DMS53 treated with DMSO at 0.1 percent for 48 hours (cell line): ENCODE results near the gene PTK7.

Experiments
- DNase-seq: peaks from one replicate; lab custom pipeline; 2025; ENCODE audit not compliant: unreplicated experiment; lab: John Stamatoyannopoulos, UW

PTK7 gene

DNA sequence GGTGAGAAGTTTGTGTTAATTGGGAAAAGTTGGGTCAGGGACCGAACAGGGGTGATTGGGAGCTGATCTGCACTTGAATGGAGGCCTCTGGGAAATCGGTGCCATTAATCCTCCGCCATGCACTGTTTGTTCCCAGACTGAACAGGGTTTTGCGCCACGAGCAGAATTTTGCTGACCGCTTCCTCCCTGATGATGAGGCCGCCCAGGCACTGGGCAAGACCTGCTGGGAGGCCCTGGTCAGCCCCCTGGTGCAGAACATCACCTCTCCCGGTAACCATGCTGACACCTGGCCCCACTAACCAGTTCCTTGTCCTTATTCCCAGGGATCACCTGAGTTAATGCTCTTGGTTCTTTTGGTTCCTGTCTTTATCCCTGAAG, 127.6 kb downstream of the PTK7 start:
- DNase-seq, result no peak

DNA sequence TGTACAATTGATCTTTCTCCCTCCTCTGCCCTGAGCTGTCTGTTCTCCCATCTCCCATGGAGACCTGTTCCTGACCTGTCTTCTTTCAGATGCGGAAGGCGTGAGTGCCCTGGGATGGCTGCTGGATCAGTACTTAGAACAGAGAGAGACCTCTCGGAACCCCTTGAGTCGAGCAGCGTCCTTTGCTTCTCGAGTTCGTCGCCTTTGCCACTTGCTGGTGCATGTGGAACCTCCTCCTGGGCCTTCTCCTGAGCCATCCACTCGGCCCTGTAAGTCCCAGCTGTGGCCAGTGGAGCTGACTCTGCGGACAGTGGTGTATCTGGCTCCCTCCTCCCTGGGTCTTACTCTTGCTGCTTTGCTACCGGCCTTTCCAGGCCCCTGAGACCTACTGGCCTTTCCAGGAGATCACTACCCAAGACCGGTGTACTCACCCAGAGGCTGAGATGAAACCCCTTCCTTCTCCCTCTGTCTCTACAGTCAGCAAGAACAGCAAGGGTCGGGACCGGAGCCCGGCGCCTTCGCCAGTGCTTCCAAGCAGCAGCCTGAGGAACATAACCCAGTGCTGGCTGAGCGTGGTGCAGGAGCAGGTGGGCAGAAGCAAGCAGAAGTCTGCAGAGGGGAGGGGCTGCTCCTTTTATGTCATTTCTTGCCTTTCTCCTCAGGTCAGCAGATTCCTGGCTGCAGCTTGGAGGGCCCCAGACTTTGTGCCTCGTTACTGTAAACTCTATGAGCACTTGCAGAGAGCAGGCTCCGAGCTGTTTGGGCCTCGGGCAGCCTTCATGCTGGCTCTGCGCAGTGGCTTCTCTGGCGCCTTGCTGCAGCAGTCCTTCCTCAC, 128.4 kb downstream of the PTK7 start:
- DNase-seq, result no peak

DNA sequence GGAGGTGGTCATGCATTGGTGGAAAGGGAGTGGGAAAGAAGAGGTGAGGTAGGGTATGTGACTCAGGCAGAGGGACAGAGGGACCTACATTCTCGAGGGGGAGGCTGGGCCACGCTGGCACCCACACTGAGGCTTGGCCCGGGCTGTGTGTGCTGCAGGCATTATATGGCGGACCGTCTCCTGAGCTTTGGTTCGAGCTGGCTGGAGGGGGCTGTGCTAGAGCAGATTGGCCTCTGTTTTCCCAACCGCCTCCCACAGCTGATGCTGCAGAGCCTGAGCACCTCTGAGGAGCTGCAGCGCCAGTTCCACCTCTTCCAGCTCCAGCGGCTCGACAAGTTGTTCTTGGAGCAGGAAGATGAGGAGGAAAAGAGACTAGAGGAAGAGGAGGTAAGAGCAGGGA, 129.7 kb downstream of the PTK7 start:
- no peak for DNase-seq

DNA sequence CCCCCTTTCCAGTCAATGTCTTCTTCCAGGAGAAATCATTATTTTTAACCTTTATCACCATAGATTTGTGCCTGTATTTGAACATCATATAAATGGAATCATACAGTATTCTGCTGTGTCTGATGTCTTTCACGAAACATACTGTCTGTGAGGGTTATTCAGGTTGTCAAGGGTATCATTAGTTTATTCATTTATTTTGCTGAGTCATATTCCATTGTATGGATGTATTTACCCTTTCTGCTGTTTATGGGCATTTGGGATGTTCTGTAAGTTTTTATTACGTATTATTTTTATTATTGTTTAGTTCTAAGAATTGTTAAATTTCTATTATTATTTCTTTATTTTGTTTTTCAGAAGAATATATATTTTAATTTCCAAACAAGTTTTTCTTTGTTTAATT, 131.2 kb downstream of the PTK7 start:
- peak; percentile 22 for DNase-seq
